HepG2 (cell line): ENCODE measurements around the gene LRRC51. TPM values are rescaled to one million over a fixed set of nuclear protein-coding genes. Genes with fewer than 3 reads are reported as not detected.

Experiments
- ATAC-seq: fragments of 200-7000 bp; cut with Tn5 transposase; 3 replicates; pipeline ENCODE4 v1.9.1; 2020; ENCODE audit warnings: mild to moderate bottlenecking, moderate library complexity
- BruUV-seq: library from RNA; stranded (reverse); fragments of 400-500 nt; replicated peaks from 2 replicates; lab custom pipeline; 2021; lab: Mats Ljungman, UMichigan
- CTCF ChIA-PET: fragments of 300-600 bp; formaldehyde crosslinking; extraction: SDS; loops from one replicate; lab custom pipeline; 2021; ENCODE audit warnings: low total read pairs, inconsistent platforms, low intra/inter-chr PET ratio; lab: Yijun Ruan, JAX
- POLR2A ChIA-PET: fragments of 350-600 bp; sonication (Branson Sonifier 250); formaldehyde crosslinking; loops from one replicate; lab custom pipeline; 2020; ENCODE audit warnings: antibody characterized with exemption, inconsistent platforms; lab: Yijun Ruan, JAX
- DNase-seq: peaks from one replicate; pipeline ENCODE4 v3.0.0-alpha.2; 2015; ENCODE audit warnings: low spot score
- FAIRE-seq: peaks from 3 replicates; lab custom pipeline; 2011; peaks lifted over from hg19 to GRCh38; lab: Jason Lieb, UNC
- H2AFZ ChIP-seq: one replicate; pipeline ENCODE4 v1.6.1; 2011; ENCODE audit warnings: low read length, inconsistent platforms
- H3K27ac ChIP-seq: fragments of 300-600 bp; 3 replicates; pipeline ENCODE4 v1.8.0; 2011; ENCODE audit warnings: mixed run types, mild to moderate bottlenecking, mixed read lengths, low read length, inconsistent platforms; ENCODE audit not compliant: insufficient read depth; ENCODE audit errors: extremely low read length
- H3K27me3 ChIP-seq, 2 experiments: fragments of 200-600 bp in 1 of 2; 2 replicates in 1 of 2; 3 replicates in 1 of 2; pipeline versions ENCODE4 v1.6.0 to v1.8.0; 2011; ENCODE audit warnings: low read length in 2 of 2, mild to moderate bottlenecking in 2 of 2, moderate library complexity in 2 of 2, inconsistent platforms in 1 of 2; ENCODE audit not compliant: insufficient read depth in 2 of 2, control insufficient read depth in 1 of 2
- H3K36me3 ChIP-seq, 2 experiments: fragments of 200-600 bp in 1 of 2; replicated peaks in 1 of 2; 2 replicates in 1 of 2; 3 replicates in 1 of 2; pipeline versions ENCODE4 v1.5.1 to v1.8.0; 2011; ENCODE audit warnings: low read length in 2 of 2, inconsistent platforms in 1 of 2; ENCODE audit not compliant: insufficient read depth in 2 of 2, control insufficient read depth in 1 of 2
- H3K4me1 ChIP-seq: 2 replicates; pipeline ENCODE4 v1.5.1; 2012; ENCODE audit warnings: low read length, inconsistent platforms; ENCODE audit not compliant: insufficient read depth
- H3K4me2 ChIP-seq: 2 replicates; pipeline ENCODE4 v1.6.0; 2011; ENCODE audit warnings: low read depth, low read length, inconsistent platforms
- H3K4me3 ChIP-seq, 3 experiments: fragments of 200-600 bp in 1 of 3; sonication (generic), shearing (Covaris generic) in 1 of 3; replicated peaks in 1 of 3; 2 replicates each; pipeline ENCODE4 v1.5.1; 2011 to 2016; ENCODE audit warnings: low read length in 3 of 3, inconsistent platforms in 2 of 3, low read depth in 2 of 3, mild to moderate bottlenecking in 2 of 3, control low read depth in 1 of 3, mixed read lengths in 1 of 3; ENCODE audit not compliant: insufficient read depth in 1 of 3
- H3K79me2 ChIP-seq: one replicate; pipeline ENCODE4 v1.6.1; 2011; ENCODE audit warnings: low read length, inconsistent platforms; ENCODE audit not compliant: insufficient read depth
- H3K9ac ChIP-seq: 2 replicates; pipeline ENCODE4 v1.6.0; 2011; ENCODE audit warnings: mild to moderate bottlenecking, low read depth, low read length, inconsistent platforms; ENCODE audit not compliant: insufficient read depth
- H3K9me3 ChIP-seq: 2 replicates; pipeline ENCODE4 v1.5.1; 2012; ENCODE audit warnings: mild to moderate bottlenecking, low read length
- H4K20me1 ChIP-seq: 2 replicates; pipeline ENCODE4 v1.6.0; 2011; ENCODE audit warnings: inconsistent platforms, mild to moderate bottlenecking, low read length, moderate library complexity; ENCODE audit not compliant: insufficient read depth
- POGK ChIP-seq: sonication (generic); formaldehyde crosslinking; conservative IDR thresholded peaks from 2 replicates; pipeline ENCODE4 v1.8.0; 2022; ENCODE audit warnings: mild to moderate bottlenecking, moderate library complexity, missing genetic modification reagents
- RARG ChIP-seq: sonication (generic); formaldehyde crosslinking; IDR thresholded peaks from 2 replicates; pipeline ENCODE4 v1.4.0; 2020; ENCODE audit warnings: low read depth, mild to moderate bottlenecking, missing genetic modification reagents
- SNAPC2 ChIP-seq: sonication (generic); formaldehyde crosslinking; IDR thresholded peaks from 2 replicates; pipeline ENCODE4 v1.8.1; 2022; ENCODE audit warnings: mild to moderate bottlenecking, missing genetic modification reagents
- WGBS: methylation state at CpG from one replicate; pipeline ENCODE4 v1.1.6; 2017; ENCODE audit warnings: low lambda C conversion rate; 5-methylcytosine and 5-hydroxymethylcytosine counted together
- in situ Hi-C: cut with HindIII; loops from 2 replicates; pipeline ENCODE4 v1.10.0; 2017; ENCODE audit warnings: low pct_unique_long_range_greater_than_20kb; ENCODE audit not compliant: extremely low pct_ligation_motif_present
- intact Hi-C: fragments of 100-400 bp; cut with micrococcal nuclease; formaldehyde crosslinking; loops from one replicate; pipeline ENCODE4 v1.10.0; 2022; ENCODE audit not compliant: unreplicated experiment
- polyA plus RNA-seq, 8 experiments: library from polyadenylated mRNA; depleted of rRNA in 3 of 8; stranded (reverse) in 7 of 8; unstranded in 1 of 8; fragments of >200 nt; fragmentation: Illumina TruSeq in 4 of 8; extraction: Trizol in 4 of 8; gene quantifications; 2 replicates each; pipeline versions ENCODE4 v1.2.1 to v1.2.3, GENCODE V29; 2011 to 2016; ENCODE audit warnings: low read depth in 4 of 8, missing spikeins in 1 of 8, mixed read lengths in 1 of 8; ENCODE audit not compliant: insufficient read depth in 1 of 8
- total RNA-seq, 5 experiments: library from RNA; depleted of rRNA; stranded (reverse); fragments of >200 nt; fragmentation: Illumina TruSeq; extraction: Trizol; gene quantifications; 2 replicates each; pipeline ENCODE4 v1.2.3, GENCODE V29; 2016; ENCODE audit warnings: low read depth in 1 of 5

Gene LRRC51
- total and polyA plus RNA-seq, 2 of the 13 experiments (the other 11 are each of a cell fraction or from before 2014, with no cell fraction given), result 5.3 to 6.0 TPM

DNA sequence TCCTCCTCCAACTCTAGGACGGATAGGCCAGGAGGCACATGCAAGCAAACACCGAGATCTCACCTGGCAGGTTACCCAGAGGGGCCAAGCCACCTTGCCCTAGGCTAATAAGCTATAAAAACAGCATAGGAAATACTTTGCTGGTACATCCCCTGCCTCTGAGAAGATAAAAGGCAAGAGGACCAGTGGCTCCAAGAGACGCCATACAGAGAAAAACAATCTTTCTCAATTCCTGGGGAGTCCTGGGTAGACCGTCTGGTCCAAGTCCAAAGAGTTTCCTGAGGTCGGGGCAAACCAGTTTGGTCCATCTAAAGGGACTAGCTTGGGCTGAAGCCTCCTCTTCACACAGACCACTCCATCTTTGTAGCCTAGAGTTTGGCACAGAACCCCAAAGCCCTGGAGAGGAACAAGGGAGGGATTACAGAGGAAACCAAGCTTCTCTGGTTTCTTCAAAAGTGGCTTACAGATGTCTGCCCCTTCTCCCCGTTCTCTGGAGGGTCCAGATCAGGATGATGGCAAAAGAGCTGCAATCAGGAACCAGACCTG lies 40.7 kb upstream of the LRRC51 start:
- FAIRE-seq, result no peak

More for the DNA sequence above, 40.7 kb upstream of the LRRC51 start:
- TF ChIP-seq RARG (CRISPR knock-in tag) (no peak), POGK (CRISPR knock-in tag) (peak; percentile 5; the same call in 1 of the 2 replicates), SNAPC2 (CRISPR knock-in tag) (0 out of 2 replicates have a peak, but pooled peaks have one; percentile 57)
- Histone ChIP-seq H3K79me2 (peaks cover 63% of the 10 kb centered on the region), H3K9me3 (no peaks in the 10 kb centered on the region), H3K4me3 (peak overlapping the region; percentile 56 to 77 (median 62)), H3K9ac (peak overlapping the region; percentile 76), H4K20me1 (no peaks in the 10 kb centered on the region), H3K27ac (peak overlapping the region; percentile 86), H3K36me3 (peaks cover 2 to 8% of the 10 kb centered on the region in 2 experiments; a peak in 3 of 5 replicates), H3K27me3 (no peaks in the 10 kb centered on the region; a peak in 1 of 5 replicates), H3K4me2 (peak overlapping the region; percentile 97), H2AFZ (no peak overlapping the region), H3K4me1 (peaks cover 54% of the 10 kb centered on the region)
- ChIA-PET POLR2A (interaction anchor here (0.7 to 4.1 kb wide), 20 partner anchors 7 to 111 kb away, joined by 3 to 37 read pairs (median 7); partner anchors contain the start of genes ANAPC15, LAMTOR1, LRRC51 and RNF121), CTCF (no interaction called here)
- DNase-seq (no peak), ATAC-seq (no peak)
- intact Hi-C loops (no loop called here), in situ Hi-C loops (no loop called here)
- BruUV-seq, result no TSS peak
- 68% methylated on average over 5 of the region's 6 CpGs for WGBS
